Inflammatory macrophage treated with lipopolysaccharide for 1 hour (primary cell): ENCODE results near the gene KRT40.
"Not testable (repeated sequence)": the region's sequence is repeated elsewhere in the genome, so short reads cannot be mapped to it uniquely, and the experiment has no call there.

Experiments used
- DNase-seq, 2 donors: peaks; one replicate each; pipeline ENCODE4 v3.0.0-alpha.2; 2020 to 2022

The KRT40 gene

DNA sequence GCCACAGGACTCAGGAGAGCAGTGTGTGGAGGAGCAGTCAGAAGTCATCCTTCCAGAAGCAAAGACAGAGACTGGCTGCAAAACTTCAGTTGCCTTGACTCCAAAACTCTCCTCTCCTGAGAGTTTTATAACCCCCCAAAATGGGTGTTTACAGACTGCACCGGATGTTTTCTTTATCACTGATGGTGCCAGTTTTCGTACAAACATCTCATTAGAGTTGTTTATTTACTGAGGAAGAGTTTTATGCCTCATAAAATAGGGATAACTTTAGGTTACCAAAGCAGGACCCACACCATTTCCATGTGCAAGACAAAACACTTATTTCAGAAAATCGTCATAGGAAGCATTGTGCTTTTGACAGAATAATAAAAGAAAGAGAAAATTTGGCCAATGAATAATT, at the start of gene KRT40:
Gene KRT40 (minus strand): TSS at position 101 of the 400 bp plus-strand sequence. CDS start 53 bp downstream, at position 48.
- no peak for DNase-seq

DNA sequence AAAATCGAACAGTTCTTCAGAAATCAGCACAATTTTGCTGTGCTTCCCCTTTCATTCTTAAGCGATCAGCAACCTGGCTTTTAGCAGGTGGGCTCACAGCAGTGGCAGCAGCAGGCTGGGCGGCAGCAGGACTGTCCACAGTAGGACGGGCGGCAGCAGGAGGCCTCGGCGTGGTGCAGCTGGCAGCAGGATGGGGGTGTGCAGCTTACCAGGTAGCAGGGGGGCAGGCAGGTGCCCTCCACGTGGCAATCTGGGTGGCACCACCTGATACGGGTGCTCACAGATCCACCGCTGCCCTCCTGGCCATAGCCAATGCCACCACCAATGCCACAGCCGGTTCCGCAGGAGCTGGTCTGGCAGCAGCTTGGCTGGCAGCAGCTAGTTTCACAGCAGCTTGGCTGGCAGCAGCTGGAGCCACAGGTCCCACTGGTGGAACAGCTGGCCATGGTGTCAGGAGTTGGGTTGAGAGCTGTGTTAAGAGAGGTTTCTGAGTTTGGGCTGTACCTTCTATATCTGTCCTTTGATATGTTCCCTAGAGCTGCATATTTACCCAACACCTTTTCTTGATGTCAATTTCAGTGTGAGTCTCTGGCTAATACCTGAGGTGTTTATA, 45.6 kb upstream of the KRT40 start, which contains the start of gene KRTAP1-4:
Gene KRTAP1-4 (minus strand): TSS at position 563 of the 613 bp plus-strand sequence. CDS start 117 bp downstream, at position 446.
- DNase-seq, result no peak

DNA sequence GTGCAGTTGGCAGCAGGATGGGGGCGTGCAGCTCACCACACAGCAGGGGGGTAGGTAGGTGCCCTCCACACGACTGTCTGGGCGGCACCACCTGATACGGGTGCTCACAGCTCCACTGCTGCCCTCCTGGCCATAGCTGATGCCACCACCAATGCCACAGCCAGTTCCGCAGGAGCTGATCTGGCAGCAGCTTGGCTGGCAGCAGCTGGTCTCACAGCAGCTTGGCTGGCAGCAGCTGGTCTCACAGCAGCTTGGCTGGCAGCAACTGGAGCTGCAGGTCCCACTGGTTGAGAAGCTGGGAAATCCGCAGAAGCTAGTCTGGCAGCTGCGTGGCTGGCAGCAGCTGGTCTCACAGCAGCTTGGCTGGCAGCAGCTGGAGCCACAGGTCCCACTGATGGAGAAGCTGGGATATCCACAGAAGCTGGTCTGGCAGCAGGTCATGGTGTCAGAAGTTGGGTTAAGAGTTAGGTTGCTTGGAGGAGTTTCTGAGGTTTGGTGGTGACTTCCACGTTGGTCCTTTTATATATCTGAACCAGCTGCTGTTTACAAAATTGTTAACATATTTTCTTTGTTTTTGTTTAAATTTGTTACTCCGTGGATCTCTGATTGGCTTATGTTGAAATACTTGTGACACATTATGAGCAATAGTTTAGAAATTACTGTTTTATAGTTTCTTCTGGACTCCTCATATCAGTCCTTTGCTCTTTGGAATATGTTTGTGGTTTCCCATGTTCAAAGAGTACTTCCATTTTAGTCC, 42.8 kb upstream of the KRT40 start, which contains the start of gene KRTAP1-5:
Gene KRTAP1-5 (minus strand): TSS at position 494 of the 757 bp plus-strand sequence. CDS start 53 bp downstream, at position 441.
- DNase-seq, result no peak

DNA sequence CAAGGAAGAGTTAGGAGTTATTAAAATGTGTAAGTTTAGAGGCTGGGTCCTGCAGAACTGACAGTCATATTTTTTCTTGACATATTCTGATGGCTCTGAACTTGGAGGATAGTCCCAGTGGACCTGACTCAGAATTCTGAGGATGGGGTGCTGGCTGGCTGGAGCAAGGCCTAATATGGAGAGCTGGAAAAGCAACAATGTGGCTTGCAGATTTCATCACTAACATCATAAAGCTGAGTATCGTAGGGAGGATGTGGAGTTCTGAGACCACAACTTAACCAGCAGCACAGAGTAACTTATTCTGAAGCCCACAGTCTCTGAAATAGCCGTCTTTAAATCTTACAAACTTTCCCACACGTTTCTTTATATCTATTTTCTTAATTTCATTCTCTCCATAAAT, 40.6 kb upstream of the KRT40 start:
- DNase-seq, result no peak

DNA sequence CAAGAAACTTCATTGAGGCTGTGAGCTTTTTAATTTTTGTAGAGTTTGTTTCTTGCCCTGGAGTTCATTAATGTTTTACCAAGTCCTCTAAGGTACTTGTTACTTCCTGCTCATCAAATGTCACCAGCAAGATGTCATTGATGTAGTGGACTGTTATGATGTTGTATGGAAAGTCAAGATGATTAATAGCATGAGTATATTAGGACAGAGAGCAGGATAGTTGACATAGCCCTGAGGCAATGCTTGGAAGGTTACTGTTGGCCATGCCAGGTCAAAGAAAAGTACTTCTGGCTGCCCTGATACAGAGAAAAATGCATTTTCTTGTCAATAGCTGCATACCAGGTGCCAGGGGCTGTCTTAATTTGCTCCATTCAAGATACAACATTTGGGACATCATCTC, 36.2 kb upstream of the KRT40 start:
- DNase-seq, result no peak

DNA sequence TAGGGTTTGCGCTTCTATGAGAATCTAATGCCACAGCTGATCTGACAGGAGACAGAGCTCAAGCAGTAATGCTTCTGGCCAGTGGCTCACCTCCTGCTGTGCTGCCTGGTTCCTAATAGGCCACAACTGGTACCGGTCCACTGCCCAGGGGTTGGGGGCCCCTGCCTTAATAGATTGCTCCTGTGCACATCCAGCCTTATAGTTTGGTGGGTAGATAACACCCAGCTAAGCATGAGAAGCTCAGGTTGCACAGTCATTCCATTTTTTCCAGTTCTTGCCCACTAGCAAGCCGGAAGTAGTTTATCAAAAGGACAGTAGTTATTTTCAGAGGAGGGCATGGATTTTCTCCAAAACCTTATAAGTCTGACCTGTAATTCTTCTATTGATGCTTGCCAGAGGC, 35.3 kb upstream of the KRT40 start:
- no peak for DNase-seq

DNA sequence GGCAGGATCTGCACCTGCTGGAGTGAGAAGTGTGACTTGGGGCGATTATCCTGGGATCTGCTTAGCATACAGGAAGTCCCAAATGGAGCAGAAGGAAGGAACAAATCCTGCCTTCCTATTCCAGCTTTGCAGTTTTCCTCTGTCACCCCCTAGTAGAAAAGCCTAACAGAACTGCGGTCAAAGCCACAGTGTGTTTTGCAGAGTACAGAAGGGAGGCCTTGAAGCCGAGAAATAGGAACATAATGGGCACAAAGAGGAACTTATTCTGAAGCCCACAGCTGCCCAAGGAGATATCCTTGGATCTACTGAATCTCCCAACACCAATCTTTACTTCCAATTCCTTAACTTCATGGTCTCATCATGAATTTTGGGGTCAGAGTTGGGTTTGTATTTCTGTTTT, 34.4 kb upstream of the KRT40 start:
- no peak for DNase-seq

DNA sequence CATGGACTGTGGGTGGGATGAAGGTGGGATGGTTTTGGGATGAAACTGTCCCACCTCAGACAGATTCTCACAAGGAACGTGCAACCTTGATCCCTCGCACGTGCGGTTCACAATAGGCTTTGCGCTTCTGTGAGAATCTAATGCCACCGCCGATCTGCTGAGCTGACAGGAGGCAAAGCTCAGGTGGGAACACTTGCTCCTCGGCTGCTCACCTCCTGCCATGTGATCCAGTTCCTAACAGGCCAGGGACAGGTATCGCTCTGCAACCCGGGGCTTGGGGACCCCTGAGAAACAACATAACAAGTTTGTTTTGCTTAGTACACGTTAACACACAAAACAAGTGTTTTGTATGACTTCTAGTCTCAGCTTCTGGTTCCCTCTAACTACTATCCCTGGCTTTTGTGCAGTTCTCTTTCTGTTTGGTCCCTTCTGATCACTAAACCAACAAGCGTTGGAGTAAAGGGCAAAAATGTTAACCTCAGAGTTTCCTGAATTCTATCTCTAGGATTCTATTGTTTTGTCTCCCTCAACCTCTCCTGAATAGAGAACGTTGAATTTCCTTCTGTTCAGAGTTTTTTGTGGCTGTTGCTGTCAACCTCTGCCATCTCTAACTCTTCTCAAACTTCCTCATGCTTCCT, 32.6 kb upstream of the KRT40 start:
- no peak for DNase-seq

DNA sequence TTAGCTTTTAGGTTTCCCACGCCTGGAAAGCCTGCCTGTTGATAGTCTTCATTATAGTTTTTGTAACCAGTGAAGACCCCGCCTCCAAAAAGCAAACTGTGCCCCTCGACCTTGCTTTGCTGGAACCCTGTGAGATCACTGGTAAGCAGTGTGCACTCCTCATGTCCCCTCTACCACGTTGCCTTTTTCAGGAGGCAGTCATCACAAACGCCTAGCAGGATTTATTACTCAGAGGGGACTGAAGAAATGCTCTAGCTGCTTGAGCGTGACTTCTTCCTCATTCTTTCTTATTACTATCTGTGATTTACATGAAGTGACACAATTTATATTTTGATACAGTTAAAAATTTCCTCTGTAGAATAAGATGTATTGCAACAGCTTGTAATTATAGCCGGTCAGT, 31.3 kb upstream of the KRT40 start:
- DNase-seq, result no peak

DNA sequence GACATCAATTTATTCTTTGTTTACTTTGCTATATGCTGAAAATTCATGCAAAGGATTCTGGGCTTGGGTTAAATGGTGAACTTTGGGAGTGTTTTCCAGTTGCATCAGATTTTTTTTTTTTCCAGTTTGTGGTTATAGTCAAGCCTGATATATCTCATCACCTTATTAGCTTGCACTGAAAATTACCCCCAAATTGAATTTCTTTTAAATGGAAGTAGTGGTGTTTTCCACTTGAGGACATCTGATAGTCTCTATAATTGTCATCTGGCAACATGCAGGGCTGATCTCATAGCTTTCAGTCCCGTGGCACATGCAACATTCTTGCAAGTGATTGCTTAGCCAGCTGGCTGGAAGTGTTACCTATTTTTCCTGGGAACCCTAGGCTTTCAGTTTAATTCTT, 29.5 kb upstream of the KRT40 start:
- no peak for DNase-seq

DNA sequence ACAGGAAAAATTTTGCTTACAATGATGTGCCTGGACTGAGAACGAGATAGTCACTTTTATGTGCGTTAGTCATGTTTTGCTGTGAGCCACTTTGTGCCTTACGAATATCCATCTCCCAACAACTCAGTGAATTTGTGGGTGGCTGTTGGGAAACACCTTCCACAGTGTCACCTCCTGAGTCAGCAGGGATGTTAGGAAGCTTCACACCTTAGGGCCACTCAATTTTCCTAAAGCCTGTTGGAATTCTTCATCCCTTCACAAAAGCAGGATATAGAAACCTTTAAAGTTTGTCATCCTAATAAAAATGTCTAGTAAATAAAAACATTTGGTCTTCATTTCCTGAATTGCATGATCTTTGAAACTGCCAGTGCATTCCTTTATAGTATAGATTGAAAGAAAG, 29.1 kb upstream of the KRT40 start:
- no peak for DNase-seq

DNA sequence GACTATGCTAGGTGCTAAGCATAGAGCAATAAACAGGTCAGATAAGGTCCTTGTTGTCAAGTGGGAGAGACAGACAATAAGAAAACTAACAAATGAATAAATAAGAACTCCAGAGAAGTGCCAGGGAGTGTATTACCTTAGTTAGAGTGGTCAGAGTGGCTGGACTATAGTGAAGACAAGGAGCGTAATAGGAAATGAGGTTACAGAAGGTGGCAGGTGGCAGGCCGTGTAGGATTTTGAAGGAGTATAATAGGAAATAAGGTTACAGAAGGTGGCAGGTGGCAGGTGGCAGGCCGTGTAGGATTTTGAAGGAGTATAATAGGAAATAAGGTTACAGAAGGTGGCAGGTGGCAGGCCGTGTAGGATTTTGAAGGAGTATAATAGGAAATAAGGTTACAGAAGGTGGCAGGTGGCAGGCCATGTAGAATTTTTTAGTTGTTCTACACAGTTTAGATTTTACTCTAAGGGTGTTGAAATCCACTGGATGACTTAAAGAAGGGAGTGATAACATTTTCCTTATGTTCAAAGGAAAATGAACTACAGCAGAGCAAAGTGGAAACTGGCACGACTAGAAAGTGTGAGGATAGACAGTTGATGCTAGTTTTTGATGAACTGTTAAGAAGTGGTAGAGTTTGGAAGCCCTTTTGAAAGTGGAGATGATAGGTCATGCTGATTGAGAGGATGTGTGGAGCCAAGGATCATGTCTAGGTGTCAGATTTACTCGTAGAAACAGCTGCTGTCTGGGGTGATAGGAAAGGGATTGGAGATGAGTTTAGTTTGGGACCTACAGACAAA, 28.4 kb upstream of the KRT40 start:
- no peak for DNase-seq

DNA sequence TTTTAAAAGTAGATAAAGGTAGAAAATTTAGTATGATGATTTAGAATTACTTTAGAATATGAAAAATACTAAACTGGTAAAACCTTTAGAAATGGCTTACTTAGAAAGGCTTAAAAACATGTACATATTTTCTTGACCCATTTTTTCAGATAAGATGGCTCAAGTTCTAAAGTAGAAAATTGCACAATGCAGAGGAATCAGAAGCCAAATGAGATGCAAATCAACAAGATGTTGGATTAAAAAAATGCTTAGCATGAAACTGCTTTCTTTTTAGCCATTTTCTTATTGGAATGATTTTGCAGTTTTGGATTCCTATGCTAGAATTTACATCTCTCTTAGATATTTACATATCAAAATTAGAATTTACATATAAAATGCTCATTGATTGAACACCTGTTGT, 26.3 kb upstream of the KRT40 start:
- no peak for DNase-seq

DNA sequence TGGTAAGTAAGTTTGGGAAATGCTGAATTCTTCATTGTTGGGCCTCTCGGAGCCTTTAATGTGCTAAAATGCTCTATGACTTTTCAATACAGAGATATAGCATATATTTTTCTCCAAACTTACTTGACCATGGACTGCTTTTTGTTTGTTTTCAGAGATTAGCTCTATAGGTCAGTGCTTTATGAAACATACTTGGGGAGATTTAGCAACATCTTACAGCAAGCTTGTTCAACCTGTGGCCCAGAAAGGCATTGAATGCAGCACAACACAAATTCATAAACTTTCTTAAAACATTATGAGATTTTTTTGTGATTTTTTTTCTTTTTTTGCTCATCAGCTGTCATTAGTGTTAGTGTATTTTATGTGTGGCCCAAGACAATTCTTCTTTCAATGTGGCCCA, 25.8 kb upstream of the KRT40 start:
- no peak for DNase-seq

DNA sequence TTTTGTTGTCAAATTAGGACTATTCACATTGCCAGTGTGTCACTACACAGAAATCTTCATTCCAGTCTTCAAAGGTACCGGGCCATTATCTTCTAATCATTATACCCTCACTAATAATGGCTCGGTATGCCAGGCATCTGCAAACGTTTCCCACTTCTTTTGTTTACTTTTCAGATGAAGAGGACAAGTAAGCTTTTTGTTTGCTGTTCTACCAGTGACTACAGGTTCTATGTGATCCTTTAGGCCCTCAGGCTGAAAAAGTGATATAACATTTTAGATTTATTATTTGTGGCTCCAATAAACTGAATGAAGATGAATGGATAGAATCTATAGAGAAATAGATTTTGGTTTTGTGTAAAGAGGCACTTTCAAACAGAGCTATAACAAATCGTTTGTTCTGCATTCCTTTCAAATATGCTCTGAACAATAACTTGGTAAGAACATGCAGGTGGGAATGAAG, 25.2 kb upstream of the KRT40 start:
- no peak for DNase-seq

DNA sequence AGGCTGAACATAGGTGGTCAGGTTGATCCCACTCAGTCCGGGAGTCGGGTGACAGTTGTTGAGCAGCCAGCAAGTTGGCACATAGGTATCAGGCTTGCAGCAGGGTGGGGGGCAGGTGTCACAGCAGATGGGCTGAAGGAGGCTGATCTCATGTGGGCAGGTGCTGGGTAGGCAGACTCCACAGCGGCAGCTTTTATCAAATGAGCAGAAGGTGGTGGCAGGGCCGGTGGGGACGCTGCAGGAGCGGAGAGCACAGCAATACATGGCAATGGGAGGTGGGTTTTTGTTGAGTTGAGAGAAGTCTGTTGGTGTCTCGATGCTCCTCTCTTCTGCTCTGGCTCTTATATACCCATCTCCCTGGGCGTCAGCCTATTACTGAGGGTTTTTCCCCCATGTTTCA, 24.7 kb upstream of the KRT40 start, which contains the start of gene KRTAP3-1:
Gene KRTAP3-1 (minus strand): TSS at position 318 of the 400 bp plus-strand sequence. CDS start 54 bp downstream, at position 264.
- DNase-seq, result no peak

DNA sequence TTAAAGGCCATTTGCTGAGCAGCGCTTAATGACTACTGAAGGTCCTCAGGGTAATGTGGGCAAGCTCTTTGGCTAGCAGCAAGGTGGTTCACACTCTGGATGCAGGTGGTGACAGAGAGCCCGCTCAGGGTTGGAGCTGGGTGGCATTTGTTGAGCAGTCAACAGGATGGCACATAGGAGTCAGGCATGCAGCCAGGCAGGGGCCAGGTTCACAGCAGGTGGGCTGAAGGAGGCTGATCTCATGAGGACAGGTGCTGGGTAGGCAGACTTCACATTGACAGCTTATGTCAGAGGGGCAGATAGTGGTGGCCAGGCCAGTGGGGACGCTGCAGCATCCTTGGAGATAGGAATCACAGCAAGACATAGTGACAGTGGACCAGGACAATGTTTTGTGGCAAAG, 20.3 kb upstream of the KRT40 start:
- no peak for DNase-seq

DNA sequence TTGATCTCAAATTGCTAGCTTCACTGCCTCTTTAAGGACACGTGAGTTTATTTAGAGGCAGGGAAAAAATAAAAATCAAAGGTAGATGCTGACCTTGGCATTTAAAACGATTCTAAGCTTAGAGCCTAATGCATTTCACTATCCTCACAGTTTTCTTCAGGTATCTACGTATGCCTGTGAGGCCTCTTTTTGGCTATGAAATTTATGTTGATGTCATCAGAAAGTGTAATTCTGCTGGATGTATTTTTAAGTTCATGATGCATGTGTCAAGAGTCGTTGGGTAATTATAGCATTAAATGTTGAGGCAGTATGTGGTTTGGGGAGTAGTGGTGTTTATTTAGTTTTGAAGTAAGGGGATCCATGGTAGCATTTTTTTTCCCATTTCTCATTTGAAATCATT, 19.8 kb upstream of the KRT40 start:
- DNase-seq, result no peak

DNA sequence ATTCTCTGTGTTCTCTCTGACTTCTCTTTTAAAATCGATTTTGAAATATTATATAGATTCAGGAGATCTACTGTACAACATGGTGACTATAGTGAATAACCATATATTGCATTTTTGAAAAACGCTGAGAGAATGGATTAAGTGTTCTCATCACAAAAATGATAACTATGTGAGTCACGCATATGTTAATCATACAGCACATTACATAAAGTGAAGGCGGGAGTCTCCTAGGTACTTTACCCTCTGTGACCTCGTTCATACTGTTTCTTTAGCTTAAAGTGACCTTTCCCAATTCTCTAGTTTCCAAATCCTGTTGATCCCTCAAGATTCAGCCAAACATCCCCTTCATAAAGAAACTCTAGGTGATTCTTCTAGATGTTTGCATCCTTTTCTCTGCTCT, 18.7 kb upstream of the KRT40 start:
- DNase-seq, result peak in 1 of 2 donors; percentile 22

DNA sequence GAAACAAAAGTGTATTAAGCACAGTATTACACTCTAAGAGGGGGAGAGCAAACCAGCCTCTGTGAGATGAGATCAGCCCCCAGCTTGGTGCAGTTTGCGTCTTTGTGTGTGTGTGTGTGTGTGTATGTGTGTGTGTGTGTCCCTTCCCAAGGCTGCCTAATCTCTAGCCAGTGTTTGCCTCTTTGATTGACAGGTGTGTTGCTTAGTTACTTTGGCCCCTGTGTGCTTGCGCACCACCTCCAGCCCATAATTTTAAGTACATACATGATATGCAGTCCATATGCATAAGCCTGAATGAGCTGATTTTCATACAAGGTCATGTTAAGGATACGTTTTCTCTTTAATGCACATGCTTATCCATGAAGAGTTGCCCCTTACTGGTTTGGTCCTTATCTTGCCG, 17.7 kb upstream of the KRT40 start:
- no peak for DNase-seq

DNA sequence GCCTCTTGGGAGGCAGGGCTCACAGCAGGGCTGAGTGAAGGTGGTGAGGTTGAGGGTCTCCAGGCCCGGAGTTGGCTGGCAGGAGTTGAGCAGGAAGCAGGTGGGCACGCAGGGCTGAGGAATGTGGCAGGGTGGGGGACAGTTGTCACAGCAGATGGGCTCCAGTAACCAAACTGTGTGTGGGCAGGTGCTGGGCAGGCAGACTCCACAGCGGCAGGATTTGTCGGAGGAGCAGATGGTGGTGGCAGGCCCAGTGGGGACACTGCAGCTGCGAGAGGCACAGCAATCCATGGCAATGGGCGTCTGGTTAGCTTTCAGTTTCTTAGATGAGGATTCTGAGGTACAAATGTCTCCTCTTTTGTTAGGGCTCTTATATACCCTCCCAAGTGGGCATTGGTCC, 15.4 kb upstream of the KRT40 start, which contains the start of gene KRTAP3-2:
Gene KRTAP3-2 (minus strand): TSS at position 344 of the 400 bp plus-strand sequence. CDS start 53 bp downstream, at position 291.
- DNase-seq, result not testable (repeated sequence)

DNA sequence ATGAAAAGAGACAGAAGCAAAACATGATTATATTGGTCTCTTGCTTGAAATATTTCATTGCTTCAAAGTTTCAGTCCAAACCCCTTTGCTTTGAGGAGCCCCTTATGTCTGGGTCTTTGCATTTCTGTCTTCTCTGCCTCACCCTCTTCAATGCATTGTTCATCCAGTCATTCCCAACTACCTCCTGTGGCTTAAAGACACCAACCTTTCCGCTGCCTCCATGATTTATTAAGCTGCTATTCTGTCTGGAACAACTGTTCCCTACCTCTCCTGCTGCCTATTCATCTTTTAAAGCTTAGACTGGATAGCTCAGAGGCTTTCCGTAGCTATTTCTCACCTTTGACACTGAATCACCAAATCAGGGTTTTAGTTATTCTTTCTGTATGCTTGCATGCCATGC, 13.2 kb upstream of the KRT40 start:
- no peak for DNase-seq

DNA sequence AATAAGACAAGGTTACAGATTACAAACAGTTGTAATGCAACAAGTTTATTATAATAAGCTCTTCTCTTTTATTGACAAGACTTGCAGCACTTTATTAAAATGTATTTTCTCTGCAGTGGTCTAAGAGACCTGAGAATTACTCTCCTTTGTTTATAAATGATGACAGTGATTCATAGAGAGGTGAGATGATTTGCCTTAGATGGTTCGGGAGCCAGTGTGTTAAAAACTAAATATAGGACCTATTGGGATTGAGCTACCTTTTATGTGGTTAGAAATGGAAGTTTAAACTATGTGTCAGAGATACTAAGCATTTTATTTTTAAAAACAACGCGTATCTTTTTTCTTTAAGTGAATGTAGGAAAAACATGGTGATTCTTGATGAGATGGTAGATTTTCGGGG, 12.7 kb upstream of the KRT40 start:
- no peak for DNase-seq
